H1 (cell line): ENCODE measurements around the gene BRD3OS. TPM values are rescaled to one million over a fixed set of nuclear protein-coding genes. Genes with fewer than 3 reads are reported as not detected.

ENCODE experiments used
- CTCF ChIA-PET: fragments of 300-600 bp; sonication (Branson Sonifier 250); formaldehyde crosslinking; loops from one replicate; lab custom pipeline; 2021; ENCODE audit not compliant: partially characterized antibody; lab: Charles Lee
- POLR2A ChIA-PET: fragments of 300-600 bp; sonication (Branson Sonifier 250); formaldehyde crosslinking; loops from one replicate; lab custom pipeline; 2021; ENCODE audit warnings: inconsistent platforms; ENCODE audit not compliant: partially characterized antibody; lab: Charles Lee
- DNase-seq, 2 experiments: peaks; one replicate each; pipeline versions ENCODE4 v3.0.0 to v3.0.0-alpha.2; 2010 to 2022; ENCODE audit warnings: low spot score in 2 of 2, low read depth in 1 of 2, mixed read lengths in 1 of 2
- FAIRE-seq: peaks from 2 replicates; lab custom pipeline; 2011; peaks lifted over from hg19 to GRCh38; lab: Jason Lieb, UNC
- H2AFZ ChIP-seq: 2 replicates; pipeline ENCODE4 v1.8.1; 2012; ENCODE audit warnings: low read length, inconsistent platforms
- H2AK5ac ChIP-seq: 2 replicates; pipeline ENCODE4 v1.6.1; 2013; ENCODE audit warnings: low read depth, low read length
- H2BK120ac ChIP-seq: replicated peaks from 2 replicates; pipeline ENCODE3; 2013; ENCODE audit warnings: low read depth, low read length, inconsistent platforms
- H2BK12ac ChIP-seq: 2 replicates; pipeline ENCODE4 v1.6.1; 2013; ENCODE audit warnings: low read depth, low read length
- H2BK15ac ChIP-seq: 2 replicates; pipeline ENCODE4 v1.6.1; 2013; ENCODE audit warnings: low read length
- H2BK20ac ChIP-seq: 2 replicates; pipeline ENCODE4 v1.6.1; 2013; ENCODE audit warnings: low read length
- H2BK5ac ChIP-seq: 2 replicates; pipeline ENCODE4 v1.6.1; 2013; ENCODE audit warnings: low read depth, low read length
- H3K14ac ChIP-seq: 2 replicates; pipeline ENCODE4 v1.6.1; 2013; ENCODE audit warnings: inconsistent platforms; ENCODE audit not compliant: insufficient read length
- H3K18ac ChIP-seq: 2 replicates; pipeline ENCODE4 v1.6.1; 2013; ENCODE audit warnings: low read length; ENCODE audit errors: extremely low read depth
- H3K23ac ChIP-seq: 2 replicates; pipeline ENCODE4 v1.6.1; 2013; ENCODE audit warnings: inconsistent platforms; ENCODE audit not compliant: insufficient read length
- H3K23me2 ChIP-seq: 2 replicates; pipeline ENCODE4 v1.6.1; 2013; ENCODE audit warnings: low read depth, low read length
- H3K27ac ChIP-seq: 2 replicates; pipeline ENCODE4 v1.6.1; 2011; ENCODE audit warnings: low read depth, low read length, inconsistent platforms
- H3K27me3 ChIP-seq, 4 experiments: replicated peaks in 1 of 4; 1 replicate in 1 of 4; 2 replicates in 3 of 4; pipeline versions ENCODE4 v1.6.1 to v1.8.1; 2011 to 2013; ENCODE audit warnings: low read length in 3 of 4, mild to moderate bottlenecking in 3 of 4, inconsistent platforms in 2 of 4, mixed read lengths in 2 of 4, moderate library complexity in 1 of 4; ENCODE audit not compliant: control insufficient read depth in 3 of 4, insufficient read depth in 3 of 4; ENCODE audit errors: extremely low read depth in 1 of 4
- H3K36me3 ChIP-seq, 4 experiments: 2 replicates each; pipeline versions ENCODE4 v1.6.1 to v1.8.1; 2011 to 2013; ENCODE audit warnings: mild to moderate bottlenecking in 4 of 4, low read length in 3 of 4, moderate library complexity in 2 of 4, control low read depth in 1 of 4, inconsistent platforms in 1 of 4; ENCODE audit not compliant: insufficient read depth in 4 of 4, control insufficient read depth in 2 of 4
- H3K4ac ChIP-seq: replicated peaks from 2 replicates; pipeline ENCODE3; 2013; ENCODE audit warnings: low read length, low read depth, mixed read lengths, inconsistent platforms; ENCODE audit not compliant: insufficient read length
- H3K4me1 ChIP-seq, 4 experiments: replicated peaks in 1 of 4; 1 replicate in 1 of 4; 2 replicates in 3 of 4; pipeline versions ENCODE4 v1.6.1 to v1.8.1; 2011 to 2013; ENCODE audit warnings: low read length in 3 of 4, inconsistent platforms in 2 of 4, mixed read lengths in 1 of 4; ENCODE audit not compliant: insufficient read depth in 4 of 4, control insufficient read depth in 3 of 4
- H3K4me2 ChIP-seq, 2 experiments: 2 replicates each; pipeline versions ENCODE4 v1.6.1 to v1.8.1; 2011 to 2013; ENCODE audit warnings: low read depth in 2 of 2, low read length in 2 of 2, control low read depth in 1 of 2, inconsistent platforms in 1 of 2, mild to moderate bottlenecking in 1 of 2; ENCODE audit not compliant: insufficient read depth in 1 of 2
- H3K4me3 ChIP-seq, 4 experiments: fragments of 200-600, 300-600 bp in 1 of 4; sonication (generic), shearing (Covaris generic), sonication (Bioruptor Twin) in 1 of 4; 2 replicates each; pipeline versions ENCODE4 v1.5.1 to v1.8.1; 2011 to 2016; ENCODE audit warnings: low read length in 4 of 4, low read depth in 3 of 4, control low read depth in 2 of 4, inconsistent platforms in 2 of 4, mild to moderate bottlenecking in 2 of 4, mixed read lengths in 1 of 4, moderate library complexity in 1 of 4; ENCODE audit not compliant: insufficient read depth in 2 of 4; ENCODE audit errors: extremely low read depth in 1 of 4
- H3K56ac ChIP-seq: replicated peaks from 2 replicates; pipeline ENCODE3; 2013; ENCODE audit warnings: low read depth, mild to moderate bottlenecking, mixed read lengths, low read length, inconsistent platforms; ENCODE audit not compliant: insufficient read length
- H3K79me1 ChIP-seq: 2 replicates; pipeline ENCODE4 v1.6.1; 2013; ENCODE audit warnings: low read depth, low read length, control low read depth
- H3K79me2 ChIP-seq, 2 experiments: 2 replicates each; pipeline versions ENCODE4 v1.6.1 to v1.8.1; 2012 to 2013; ENCODE audit warnings: low read length in 2 of 2, mild to moderate bottlenecking in 2 of 2, inconsistent platforms in 1 of 2; ENCODE audit not compliant: insufficient read depth in 2 of 2, control insufficient read depth in 1 of 2
- H3K9ac ChIP-seq, 4 experiments: replicated peaks in 1 of 4; 1 replicate in 1 of 4; 2 replicates in 3 of 4; pipeline versions ENCODE4 v1.6.1 to v1.8.1; 2011 to 2013; ENCODE audit warnings: low read depth in 3 of 4, low read length in 3 of 4, control low read depth in 2 of 4, mild to moderate bottlenecking in 2 of 4, moderate library complexity in 2 of 4, inconsistent platforms in 1 of 4; ENCODE audit errors: extremely low read depth in 1 of 4
- H3K9me3 ChIP-seq, 2 experiments: 2 replicates each; pipeline versions ENCODE4 v1.6.1 to v1.8.1; 2012 to 2013; ENCODE audit warnings: mild to moderate bottlenecking in 2 of 2, moderate library complexity in 2 of 2, control low read depth in 1 of 2, inconsistent platforms in 1 of 2, low read depth in 1 of 2, low read length in 1 of 2, mixed read lengths in 1 of 2; ENCODE audit not compliant: insufficient read depth in 2 of 2
- H4K20me1 ChIP-seq, 2 experiments: replicated peaks in 1 of 2; 2 replicates each; pipeline versions ENCODE3 to v1.8.1; 2011 to 2013; ENCODE audit warnings: inconsistent platforms in 2 of 2, low read length in 2 of 2, mild to moderate bottlenecking in 1 of 2; ENCODE audit not compliant: insufficient read depth in 2 of 2, control insufficient read depth in 1 of 2
- H4K5ac ChIP-seq: 2 replicates; pipeline ENCODE4 v1.6.1; 2013; ENCODE audit warnings: low read length, low read depth, mixed read lengths, inconsistent platforms; ENCODE audit not compliant: insufficient read length
- H4K8ac ChIP-seq: 2 replicates; pipeline ENCODE4 v1.8.0; 2013; ENCODE audit warnings: mild to moderate bottlenecking, moderate library complexity, low read length, inconsistent platforms; ENCODE audit not compliant: insufficient read depth; ENCODE audit errors: extremely low read depth
- H4K91ac ChIP-seq: replicated peaks from 2 replicates; pipeline ENCODE3; 2013; ENCODE audit warnings: low read length, mixed read lengths, inconsistent platforms; ENCODE audit not compliant: insufficient read length
- HDAC6 ChIP-seq: IDR thresholded peaks from one replicate; pipeline ENCODE4 v1.7.1; 2012; ENCODE audit warnings: low read depth, mild to moderate bottlenecking, inconsistent platforms, low read length, moderate library complexity
- SP1 ChIP-seq: IDR thresholded peaks from 2 replicates; pipeline ENCODE4 v1.6.1; 2011; ENCODE audit warnings: low read depth, low read length
- WGBS, 2 experiments: shearing (Covaris generic) in 1 of 2; methylation state at CpG; one replicate each; pipeline versions ENCODE4 v1.1.6 to v1.1.7; 2013 to 2015; ENCODE audit warnings: low lambda C conversion rate in 2 of 2, mixed read lengths in 2 of 2, inconsistent platforms in 1 of 2, low coverage in 1 of 2, missing lambda C conversion rate in 1 of 2; ENCODE audit not compliant: insufficient replicate concordance in 2 of 2, insufficient coverage in 1 of 2, insufficient read length in 1 of 2; ENCODE audit errors: extremely low coverage in 1 of 2, missing lambda C conversion rate in 1 of 2; 5-methylcytosine and 5-hydroxymethylcytosine counted together
- polyA plus RNA-seq, 7 experiments: library from polyadenylated mRNA; depleted of rRNA in 3 of 7; stranded (reverse) in 5 of 7; unstranded in 2 of 7; fragments of >200 nt in 5 of 7; fragments of 200-250 nt in 2 of 7; gene quantifications; 1 replicate in 5 of 7; 2 replicates in 1 of 7; 4 replicates in 1 of 7; pipeline versions ENCODE4 v1.2.1 to v1.2.3, GENCODE V29; 2011 to 2013; ENCODE audit warnings: missing spikeins in 2 of 7, mixed read lengths in 2 of 7
- total RNA-seq: library from RNA; stranded (reverse); fragmentation: NEBNext Ultra II Directional; extraction: Animal tissue kit (Norgen Biotek cat#: 25700); gene quantifications from 2 replicates; pipeline ENCODE4 v1.2.1, GENCODE V29; 2021

Gene BRD3OS
- total and polyA plus RNA-seq, 2 of the 8 experiments (the other 6 are each of a cell fraction or from before 2014, with no cell fraction given): 12.7 to 20.2 TPM

DNA sequence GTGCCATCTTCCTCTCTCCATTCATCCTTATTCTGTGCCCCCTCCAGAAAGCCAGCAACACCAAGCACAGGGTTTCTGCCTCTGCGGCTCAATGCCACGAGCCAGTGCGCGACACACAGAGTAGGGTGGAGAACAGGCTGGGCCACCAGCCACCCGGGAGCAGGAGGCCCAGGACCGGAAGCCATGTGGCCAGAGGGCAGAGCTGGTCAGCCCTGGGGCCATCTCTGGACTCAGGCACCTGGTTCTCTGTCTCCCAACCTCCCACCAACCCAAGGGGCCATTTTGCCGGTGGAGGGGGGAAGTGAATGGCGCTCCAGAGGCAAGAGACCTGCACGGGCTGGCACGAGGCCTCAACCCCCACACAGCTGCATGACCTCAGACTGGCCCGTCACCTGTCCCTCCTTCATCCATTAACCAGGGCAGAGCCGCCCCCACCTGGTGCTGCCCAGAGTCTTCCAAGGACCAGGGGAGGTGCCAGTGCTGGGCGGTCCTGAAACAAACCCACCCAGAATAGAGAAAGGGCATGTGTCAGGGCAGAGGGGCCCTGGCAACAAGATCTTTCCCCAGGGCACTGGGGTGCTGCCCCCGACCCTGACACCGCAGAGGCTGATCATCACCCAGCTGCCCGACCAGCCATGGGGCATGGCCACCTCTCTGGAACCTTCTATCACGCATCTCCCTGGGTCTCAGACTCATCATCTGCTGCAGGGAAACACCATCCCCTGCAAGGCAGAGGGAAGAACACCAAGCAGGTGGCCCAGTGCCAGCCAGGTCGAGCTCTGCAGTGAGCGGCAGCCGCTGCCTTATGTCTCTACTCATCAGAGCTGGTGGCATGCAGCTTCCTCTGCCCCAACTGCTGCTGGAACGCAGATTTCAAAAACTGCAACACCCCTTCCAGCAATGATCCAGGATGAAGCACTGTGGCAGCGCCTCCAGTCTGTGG, 45.1 kb upstream of the BRD3OS start:
- no peak overlapping the region for H4K5ac ChIP-seq
- H2BK15ac ChIP-seq: no peak overlapping the region
- 91% methylated on average over 20 of the region's 22 CpGs; no CpG with 5 or more reads in 1 of the 2 experiments for WGBS, 2 experiments
- CTCF ChIA-PET: interaction anchor here (0.7 to 3.7 kb wide), 7 partner anchors 11 to 191 kb away, joined by 3 to 21 read pairs (median 3); no protein-coding TSS in a partner anchor
- no peak overlapping the region for H3K4me3 ChIP-seq
- no peak overlapping the region for H2BK5ac ChIP-seq
- H2AFZ ChIP-seq: no peak overlapping the region
- H3K27me3 ChIP-seq: no peaks in the 10 kb centered on the region
- peaks cover 32 to 50% of the 10 kb centered on the region in 2 experiments for H4K20me1 ChIP-seq
- H2BK120ac ChIP-seq: no peak overlapping the region
- POLR2A ChIA-PET: interaction anchor here (0.6 to 1.3 kb wide), 4 partner anchors 11 to 234 kb away, joined by 3 to 4 read pairs (median 4); no protein-coding TSS in a partner anchor
- H3K23me2 ChIP-seq: no peaks in the 10 kb centered on the region
- H3K4me2 ChIP-seq: no peak overlapping the region
- no peak overlapping the region for H3K14ac ChIP-seq
- no peak overlapping the region for H3K4ac ChIP-seq
- no peak overlapping the region for H3K9ac ChIP-seq
- FAIRE-seq: no peak
- no peak overlapping the region for H2BK20ac ChIP-seq
- H3K79me1 ChIP-seq: peaks cover 22% of the 10 kb centered on the region
- H3K36me3 ChIP-seq: no peaks in the 10 kb centered on the region
- H3K4me1 ChIP-seq: peaks cover 0 to 16% (median 4%) of the 10 kb centered on the region in 4 experiments; a peak in 5 of 7 replicates
- H2BK12ac ChIP-seq: no peak overlapping the region
- H3K56ac ChIP-seq: no peak overlapping the region
- no peak overlapping the region for H4K91ac ChIP-seq
- H3K9me3 ChIP-seq: no peaks in the 10 kb centered on the region
- no peak overlapping the region for H4K8ac ChIP-seq
- TF ChIP-seq HDAC6: no peak
- TF ChIP-seq SP1: no peak
- H3K18ac ChIP-seq: no peak overlapping the region
- peaks cover 11 to 97% of the 10 kb centered on the region in 2 experiments; a peak in 3 of 4 replicates for H3K79me2 ChIP-seq
- H3K23ac ChIP-seq: no peak overlapping the region
- no peak overlapping the region for H2AK5ac ChIP-seq
- H3K27ac ChIP-seq: no peak overlapping the region
- no peak for DNase-seq
